ENCODE results near the gene C11orf58. TPM values are rescaled to one million over a fixed set of nuclear protein-coding genes. Genes with fewer than 3 reads are reported as not detected.

Gene C11orf58
- 230 and 239 TPM in 2 replicates for total RNA-seq

GRCh38 chr11:16738193-16738946, at the start of gene C11orf58:
TSS of gene C11orf58 (plus strand) at chr11:16738647. CDS start at chr11:16738779, 132 bp downstream.

